H4 (cell line): ENCODE measurements around the gene CFAP52. TPM values are rescaled to one million over a fixed set of nuclear protein-coding genes. Genes with fewer than 3 reads are reported as not detected.
"Not testable (repeated sequence)": the region's sequence is repeated elsewhere in the genome, so short reads cannot be mapped to it uniquely, and the experiment has no call there.

Experiments
- DNase-seq: peaks from one replicate; pipeline ENCODE4 v3.0.0-alpha.2; 2015; ENCODE audit warnings: low spot score
- total RNA-seq: library from RNA; depleted of rRNA; stranded (reverse); fragments of >200 nt; shearing (Covaris generic); gene quantifications from 2 replicates; pipeline ENCODE4 v1.2.3, GENCODE V29; 2014

Gene CFAP52
- total RNA-seq, 1 experiment from 2014 or later: not detected

- DNase-seq: no peak
Measured at GRCh38 chr17:9645851-9646545, 69.6 kb downstream of the CFAP52 start.

- no peak for DNase-seq
Measured at GRCh38 chr17:9646546-9646885, 70.1 kb downstream of the CFAP52 start.

GRCh38 chr17:9647014-9647413 lies 70.6 kb downstream of the CFAP52 start:
- no peak for DNase-seq

GRCh38 chr17:9648521-9649110 lies 72.2 kb downstream of the CFAP52 start:
- no peak for DNase-seq

GRCh38 chr17:9658593-9659211 lies 82.3 kb downstream of the CFAP52 start:
- peak; percentile 21 for DNase-seq

- no peak for DNase-seq
Measured at GRCh38 chr17:9661027-9661426, 84.6 kb downstream of the CFAP52 start.

GRCh38 chr17:9663511-9663910 lies 87.1 kb downstream of the CFAP52 start:
- DNase-seq: not testable (repeated sequence)

GRCh38 chr17:9666461-9667050 lies 90.1 kb downstream of the CFAP52 start:
- DNase-seq: no peak

- DNase-seq: peak; percentile 91
Measured at GRCh38 chr17:9668517-9668916, 92.1 kb downstream of the CFAP52 start.

- no peak for DNase-seq
Measured at GRCh38 chr17:9669551-9670008, 93.1 kb downstream of the CFAP52 start.

GRCh38 chr17:9670596-9670995 lies 94.2 kb downstream of the CFAP52 start:
- DNase-seq: peak; percentile 9

GRCh38 chr17:9671559-9671958 lies 95.1 kb downstream of the CFAP52 start:
- no peak for DNase-seq

GRCh38 chr17:9672266-9672665 lies 95.8 kb downstream of the CFAP52 start:
- no peak for DNase-seq

- no peak for DNase-seq
Measured at GRCh38 chr17:9672691-9673090, 96.2 kb downstream of the CFAP52 start.

- DNase-seq: no peak
Measured at GRCh38 chr17:9676084-9676483, 99.6 kb downstream of the CFAP52 start.

- peak; percentile 70 for DNase-seq
Measured at GRCh38 chr17:9676820-9677310, 100.4 kb downstream of the CFAP52 start.

GRCh38 chr17:9677411-9677810 lies 101.0 kb downstream of the CFAP52 start:
- no peak for DNase-seq

GRCh38 chr17:9677896-9678295 lies 101.5 kb downstream of the CFAP52 start:
- no peak for DNase-seq

GRCh38 chr17:9684955-9685621 lies 108.6 kb downstream of the CFAP52 start:
- no peak for DNase-seq
